Mesodermal cell (in vitro differentiated cells): ENCODE results near the gene C9orf78. TPM values are rescaled to one million over a fixed set of nuclear protein-coding genes. Genes with fewer than 3 reads are reported as not detected.

Experiments used
- H3K27ac ChIP-seq: 2 replicates; pipeline ENCODE4 v1.7.0; 2013; ENCODE audit warnings: mild to moderate bottlenecking, low read depth, low read length, moderate library complexity; ENCODE audit not compliant: severe bottlenecking
- H3K36me3 ChIP-seq: 2 replicates; pipeline ENCODE4 v1.7.1; 2013; ENCODE audit warnings: mild to moderate bottlenecking, low read length, moderate library complexity; ENCODE audit not compliant: control insufficient read depth, insufficient read depth
- H3K4me1 ChIP-seq: one replicate; pipeline ENCODE4 v1.7.1; 2013; ENCODE audit warnings: mild to moderate bottlenecking, low read length; ENCODE audit not compliant: insufficient read depth, control insufficient read depth, poor library complexity, severe bottlenecking
- H3K4me3 ChIP-seq: 2 replicates; pipeline ENCODE4 v1.7.0; 2013; ENCODE audit warnings: low read length, control low read depth, mild to moderate bottlenecking; ENCODE audit not compliant: insufficient read depth, poor library complexity, severe bottlenecking; ENCODE audit errors: extremely low read depth
- H3K9me3 ChIP-seq: 2 replicates; pipeline ENCODE4 v1.7.1; 2013; ENCODE audit warnings: mild to moderate bottlenecking, low read length, moderate library complexity; ENCODE audit not compliant: control insufficient read depth
- WGBS, 2 experiments: methylation state at CpG; one replicate each; pipeline ENCODE4 v1.1.5; 2013; ENCODE audit warnings: missing lambda C conversion rate in 2 of 2; ENCODE audit not compliant: insufficient coverage in 2 of 2; 5-methylcytosine and 5-hydroxymethylcytosine counted together
- polyA plus RNA-seq, 2 experiments: library from polyadenylated mRNA; stranded (reverse); fragments of 50-300 nt; gene quantifications; one replicate each; pipeline ENCODE4 v1.2.3, GENCODE V29; 2013

The C9orf78 gene
- 39.7 TPM for polyA plus RNA-seq (2013, experiment 1 of 2)
- polyA plus RNA-seq (2013, experiment 2 of 2): 39.9 TPM

GRCh38 chr9:129835128-129835859, at the start of gene C9orf78, which contains the start of gene USP20:
TSS of gene C9orf78 (minus strand) at chr9:129835275. CDS start at chr9:129835221, 54 bp downstream.
TSS of gene USP20 (plus strand) at chr9:129835458. CDS start at chr9:129852556, 17,098 bp downstream.
- peak within 1 kb of the TSS; percentile 99 for H3K4me3 ChIP-seq
- H3K9me3 ChIP-seq: no peaks in the 10 kb centered on the region
- WGBS, 2 experiments: 0% methylated on average over 56 to 75 of the region's 81 CpGs
- H3K4me1 ChIP-seq: peaks cover 25% of the 10 kb centered on the region
- H3K36me3 ChIP-seq: peaks cover 36% of the 10 kb centered on the region
- H3K27ac ChIP-seq: peak within 1 kb of the TSS; percentile 41

GRCh38 chr9:129884220-129885017, 49.3 kb upstream of the C9orf78 start:
- Histone ChIP-seq H3K4me3 (no peak overlapping the region), H3K27ac (peak overlapping the region; percentile 43), H3K9me3 (no peaks in the 10 kb centered on the region), H3K4me1 (peaks cover 47% of the 10 kb centered on the region), H3K36me3 (peaks cover 33% of the 10 kb centered on the region)
- WGBS, 2 experiments: 20 to 25% methylated on average over 18 to 20 of the region's 24 CpGs

- Histone ChIP-seq H3K9me3 (no peaks in the 10 kb centered on the region), H3K4me3 (no peak overlapping the region), H3K27ac (no peak overlapping the region), H3K36me3 (peaks cover 19% of the 10 kb centered on the region), H3K4me1 (peaks cover 24% of the 10 kb centered on the region)
- 89% methylated on average over 14 to 16 of the region's 19 CpGs for WGBS, 2 experiments
These were observed 46.7 kb upstream of the C9orf78 start for GRCh38 chr9:129881547-129882324.

- WGBS, 2 experiments: 82 to 88% methylated on average over 24 to 28 of the region's 28 CpGs
- Histone ChIP-seq H3K4me3 (no peak overlapping the region), H3K27ac (no peak overlapping the region), H3K36me3 (peaks cover 19% of the 10 kb centered on the region), H3K9me3 (no peaks in the 10 kb centered on the region), H3K4me1 (peaks cover 16% of the 10 kb centered on the region)
These were observed 45.8 kb upstream of the C9orf78 start for GRCh38 chr9:129880654-129881546.

- Histone ChIP-seq H3K4me3 (no peak overlapping the region), H3K9me3 (no peaks in the 10 kb centered on the region), H3K36me3 (peaks cover 27% of the 10 kb centered on the region), H3K27ac (no peak overlapping the region), H3K4me1 (peaks cover 11% of the 10 kb centered on the region)
- WGBS, 2 experiments: 96% methylated on average over 30 to 31 of the region's 31 CpGs
These were observed 45.0 kb upstream of the C9orf78 start for GRCh38 chr9:129879991-129880653.

- H3K27ac ChIP-seq: no peak overlapping the region
- H3K4me1 ChIP-seq: peaks cover 4% of the 10 kb centered on the region
- no peak overlapping the region for H3K4me3 ChIP-seq
- WGBS, 2 experiments: 90 to 92% methylated on average over 14 to 17 of the region's 17 CpGs
- H3K9me3 ChIP-seq: no peaks in the 10 kb centered on the region
- peaks cover 28% of the 10 kb centered on the region for H3K36me3 ChIP-seq
These were observed 44.1 kb upstream of the C9orf78 start for GRCh38 chr9:129879103-129879699.

- Histone ChIP-seq H3K4me1 (no peaks in the 10 kb centered on the region), H3K4me3 (no peak overlapping the region), H3K36me3 (peaks cover 28% of the 10 kb centered on the region), H3K9me3 (no peaks in the 10 kb centered on the region), H3K27ac (no peak overlapping the region)
- WGBS, 2 experiments: 87 to 98% methylated on average over 7 to 11 of the region's 11 CpGs
These were observed 43.2 kb upstream of the C9orf78 start for GRCh38 chr9:129878291-129878690.

GRCh38 chr9:129876815-129877214, 41.7 kb upstream of the C9orf78 start:
- Histone ChIP-seq H3K36me3 (peaks cover 23% of the 10 kb centered on the region), H3K27ac (no peak overlapping the region)
- WGBS, 2 experiments: 93 to 100% methylated on average over 6 of the region's 7 CpGs

GRCh38 chr9:129875687-129876395, 40.8 kb upstream of the C9orf78 start:
- Histone ChIP-seq H3K27ac (no peak overlapping the region), H3K4me3 (no peak overlapping the region), H3K4me1 (no peaks in the 10 kb centered on the region), H3K9me3 (no peaks in the 10 kb centered on the region), H3K36me3 (peaks cover 16% of the 10 kb centered on the region)
- 94 to 98% methylated on average over 20 to 27 of the region's 27 CpGs for WGBS, 2 experiments

More at GRCh38 chr9:129876815-129877214, 41.7 kb upstream of the C9orf78 start:
- no peak overlapping the region for H3K4me3 ChIP-seq
- H3K4me1 ChIP-seq: no peaks in the 10 kb centered on the region
- H3K9me3 ChIP-seq: no peaks in the 10 kb centered on the region
